Adrenal gland (tissue), 5 donors: ENCODE data around the gene SPDYE4.

ENCODE experiments used
- POLR2A ChIP-seq, 2 donors: fragments of 450-650 bp; IDR thresholded peaks; one replicate each; pipeline ENCODE4 v1.6.1; 2017; ENCODE audit warnings: antibody characterized with exemption in 2 of 2, mild to moderate bottlenecking in 2 of 2, moderate library complexity in 1 of 2
- TF ChIP-seq, protein P1 (sequence below), 6 experiments: fragments of 450-650 bp in 4 of 6; fragments of 200-600 bp in 2 of 6; sonication (generic) in 1 of 6; IDR thresholded peaks; 1 replicate in 5 of 6; 2 replicates in 1 of 6; pipeline versions ENCODE4 v1.5.1 to v1.8.0; 2016 to 2021; ENCODE audit warnings: antibody characterized with exemption in 6 of 6, mild to moderate bottlenecking in 2 of 6, moderate library complexity in 1 of 6
- donor health status: DM: no; HTN: no; CAD: no.

DNA sequence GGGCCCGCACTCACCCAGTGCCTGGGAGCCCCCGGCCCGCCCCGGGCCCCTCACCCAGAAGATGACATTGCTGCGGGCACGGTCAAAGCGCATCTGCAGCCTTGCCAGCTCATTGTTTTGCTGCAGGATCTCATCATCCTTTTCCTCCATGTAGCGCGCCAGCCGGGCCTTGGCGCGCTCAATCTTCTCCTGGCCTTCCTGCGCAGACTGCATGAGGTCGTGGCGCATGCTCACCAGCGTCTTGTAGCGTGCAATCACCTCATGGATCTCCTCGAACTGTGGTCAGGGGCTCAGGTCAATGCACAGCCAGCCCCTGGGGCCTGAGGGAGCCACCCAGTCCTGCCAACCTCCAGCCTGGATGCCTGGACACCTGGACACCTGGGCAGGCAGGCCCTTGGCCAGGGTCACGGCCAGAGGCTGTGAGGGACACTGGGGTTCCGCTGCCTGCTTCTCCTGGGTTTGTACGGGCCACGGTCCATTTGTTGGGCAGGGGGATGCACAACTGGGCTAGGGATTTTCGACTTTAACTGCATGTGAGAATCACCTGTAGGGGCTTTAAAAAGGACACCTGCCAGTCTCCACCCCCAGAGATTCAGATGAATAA, 22.9 kb downstream of the SPDYE4 start:
- no peak for TF ChIP-seq POLR2A (IDR thresholded peaks at IDR 0.05)
- TF ChIP-seq, protein P1, sequence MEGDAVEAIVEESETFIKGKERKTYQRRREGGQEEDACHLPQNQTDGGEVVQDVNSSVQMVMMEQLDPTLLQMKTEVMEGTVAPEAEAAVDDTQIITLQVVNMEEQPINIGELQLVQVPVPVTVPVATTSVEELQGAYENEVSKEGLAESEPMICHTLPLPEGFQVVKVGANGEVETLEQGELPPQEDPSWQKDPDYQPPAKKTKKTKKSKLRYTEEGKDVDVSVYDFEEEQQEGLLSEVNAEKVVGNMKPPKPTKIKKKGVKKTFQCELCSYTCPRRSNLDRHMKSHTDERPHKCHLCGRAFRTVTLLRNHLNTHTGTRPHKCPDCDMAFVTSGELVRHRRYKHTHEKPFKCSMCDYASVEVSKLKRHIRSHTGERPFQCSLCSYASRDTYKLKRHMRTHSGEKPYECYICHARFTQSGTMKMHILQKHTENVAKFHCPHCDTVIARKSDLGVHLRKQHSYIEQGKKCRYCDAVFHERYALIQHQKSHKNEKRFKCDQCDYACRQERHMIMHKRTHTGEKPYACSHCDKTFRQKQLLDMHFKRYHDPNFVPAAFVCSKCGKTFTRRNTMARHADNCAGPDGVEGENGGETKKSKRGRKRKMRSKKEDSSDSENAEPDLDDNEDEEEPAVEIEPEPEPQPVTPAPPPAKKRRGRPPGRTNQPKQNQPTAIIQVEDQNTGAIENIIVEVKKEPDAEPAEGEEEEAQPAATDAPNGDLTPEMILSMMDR (IDR thresholded peaks at IDR 0.05): no peak
